ENCODE measurements around the gene REXO5.

The REXO5 gene

GRCh38 chr16:20818929-20819585 is 12.7 kb downstream of the REXO5 start:
- H3K27me3 ChIP-seq (ENCODE audit: insufficient read depth, low read length, poor library complexity), result no peaks in the 10 kb centered on the region
- H3K36me3 ChIP-seq (ENCODE audit: control insufficient read depth, insufficient read depth, low read length), result no peaks in the 10 kb centered on the region
- H3K79me1 ChIP-seq (ENCODE audit: low read length), result no peaks in the 10 kb centered on the region
- H3K4me3 ChIP-seq (ENCODE audit: low read length), result no peak overlapping the region
- H2BK15ac ChIP-seq (replicated peaks; ENCODE audit: low read depth), result no peak overlapping the region
- no peak overlapping the region for H4K5ac ChIP-seq (ENCODE audit: low read length)
- no peak for DNase-seq
- H2BK120ac ChIP-seq (ENCODE audit: low read depth, low read length), result no peak overlapping the region
- H3K18ac ChIP-seq (ENCODE audit: low read length), result no peak overlapping the region
- H4K8ac ChIP-seq (ENCODE audit: low read depth, low read length), result no peak overlapping the region
- no peak overlapping the region for H3K56ac ChIP-seq (ENCODE audit: low read length)
- no peak overlapping the region for H3K23ac ChIP-seq (ENCODE audit: low read length)
- no CpG with 5 or more reads among the region's 4 CpGs for WGBS (ENCODE audit: extremely low coverage, insufficient coverage, low lambda C conversion rate)
- H3K79me2 ChIP-seq (ENCODE audit: control insufficient read depth, insufficient read depth, low read length), result no peaks in the 10 kb centered on the region
- no peak overlapping the region for H3K9ac ChIP-seq (ENCODE audit: low read length)
- H2AK5ac ChIP-seq (ENCODE audit: low read length), result no peak overlapping the region
- H3K4me2 ChIP-seq (ENCODE audit: low read length), result no peak overlapping the region
- no peak overlapping the region for H3K4ac ChIP-seq (ENCODE audit: low read depth, low read length)
- no peaks in the 10 kb centered on the region for H3K4me1 ChIP-seq (ENCODE audit: control insufficient read depth, low read depth, low read length)
- H2BK5ac ChIP-seq (ENCODE audit: low read length), result no peak overlapping the region
- no peak overlapping the region for H3K27ac ChIP-seq (ENCODE audit: low read depth, low read length)

- Histone ChIP-seq H3K23ac (ENCODE audit: low read length) (no peak overlapping the region), H3K79me2 (ENCODE audit: control insufficient read depth, insufficient read depth, low read length) (no peaks in the 10 kb centered on the region), H3K56ac (ENCODE audit: low read length) (no peak overlapping the region), H4K8ac (ENCODE audit: low read depth, low read length) (no peak overlapping the region), H3K4me1 (ENCODE audit: control insufficient read depth, low read depth, low read length) (no peaks in the 10 kb centered on the region), H2BK5ac (ENCODE audit: low read length) (no peak overlapping the region), H2BK15ac (replicated peaks; ENCODE audit: low read depth) (no peak overlapping the region), H3K4me2 (ENCODE audit: low read length) (no peak overlapping the region), H3K4me3 (ENCODE audit: low read length) (no peak overlapping the region), H3K27me3 (ENCODE audit: insufficient read depth, low read length, poor library complexity) (no peaks in the 10 kb centered on the region), H3K4ac (ENCODE audit: low read depth, low read length) (no peak overlapping the region), H2BK120ac (ENCODE audit: low read depth, low read length) (no peak overlapping the region), H3K18ac (ENCODE audit: low read length) (no peak overlapping the region), H4K5ac (ENCODE audit: low read length) (no peak overlapping the region), H2AK5ac (ENCODE audit: low read length) (no peak overlapping the region), H3K27ac (ENCODE audit: low read depth, low read length) (no peak overlapping the region), H3K36me3 (ENCODE audit: control insufficient read depth, insufficient read depth, low read length) (no peaks in the 10 kb centered on the region), H3K9ac (ENCODE audit: low read length) (no peak overlapping the region), H3K79me1 (ENCODE audit: low read length) (no peaks in the 10 kb centered on the region)
- WGBS (ENCODE audit: extremely low coverage, insufficient coverage, low lambda C conversion rate), result no CpG with 5 or more reads among the region's 4 CpGs
- DNase-seq, result no peak
Observed at GRCh38 chr16:20821682-20822081, 15.4 kb downstream of the REXO5 start.

- Histone ChIP-seq H3K56ac (ENCODE audit: low read length) (no peak overlapping the region), H3K27ac (ENCODE audit: low read depth, low read length) (no peak overlapping the region), H3K79me1 (ENCODE audit: low read length) (no peaks in the 10 kb centered on the region), H2AK5ac (ENCODE audit: low read length) (no peak overlapping the region), H4K5ac (ENCODE audit: low read length) (no peak overlapping the region), H3K36me3 (ENCODE audit: control insufficient read depth, insufficient read depth, low read length) (no peaks in the 10 kb centered on the region), H3K27me3 (ENCODE audit: insufficient read depth, low read length, poor library complexity) (no peaks in the 10 kb centered on the region), H4K8ac (ENCODE audit: low read depth, low read length) (no peak overlapping the region), H3K4ac (ENCODE audit: low read depth, low read length) (no peak overlapping the region), H2BK15ac (replicated peaks; ENCODE audit: low read depth) (no peak overlapping the region), H3K4me2 (ENCODE audit: low read length) (no peak overlapping the region), H3K4me1 (ENCODE audit: control insufficient read depth, low read depth, low read length) (no peaks in the 10 kb centered on the region), H3K18ac (ENCODE audit: low read length) (no peak overlapping the region), H3K9ac (ENCODE audit: low read length) (no peak overlapping the region), H2BK5ac (ENCODE audit: low read length) (no peak overlapping the region), H3K23ac (ENCODE audit: low read length) (no peak overlapping the region), H3K79me2 (ENCODE audit: control insufficient read depth, insufficient read depth, low read length) (no peaks in the 10 kb centered on the region), H3K4me3 (ENCODE audit: low read length) (no peak overlapping the region), H2BK120ac (ENCODE audit: low read depth, low read length) (no peak overlapping the region)
- no peak for DNase-seq
- 100% methylated on average over 1 of the region's 3 CpGs for WGBS (ENCODE audit: extremely low coverage, insufficient coverage, low lambda C conversion rate)
Observed at GRCh38 chr16:20822521-20823325, 16.4 kb downstream of the REXO5 start.

- no peak overlapping the region for H3K4me2 ChIP-seq (ENCODE audit: low read length)
- no peak overlapping the region for H3K4ac ChIP-seq (ENCODE audit: low read depth, low read length)
- WGBS (ENCODE audit: extremely low coverage, insufficient coverage, low lambda C conversion rate), result no CpG with 5 or more reads among the region's 3 CpGs
- no peak overlapping the region for H4K8ac ChIP-seq (ENCODE audit: low read depth, low read length)
- no peaks in the 10 kb centered on the region for H3K36me3 ChIP-seq (ENCODE audit: control insufficient read depth, insufficient read depth, low read length)
- H4K5ac ChIP-seq (ENCODE audit: low read length), result no peak overlapping the region
- H3K9ac ChIP-seq (ENCODE audit: low read length), result no peak overlapping the region
- no peak overlapping the region for H3K4me3 ChIP-seq (ENCODE audit: low read length)
- DNase-seq, result no peak
- H2BK120ac ChIP-seq (ENCODE audit: low read depth, low read length), result no peak overlapping the region
- H2BK5ac ChIP-seq (ENCODE audit: low read length), result no peak overlapping the region
- no peak overlapping the region for H3K56ac ChIP-seq (ENCODE audit: low read length)
- H3K18ac ChIP-seq (ENCODE audit: low read length), result no peak overlapping the region
- H3K23ac ChIP-seq (ENCODE audit: low read length), result no peak overlapping the region
- H3K4me1 ChIP-seq (ENCODE audit: control insufficient read depth, low read depth, low read length), result no peaks in the 10 kb centered on the region
- H2BK15ac ChIP-seq (replicated peaks; ENCODE audit: low read depth), result no peak overlapping the region
- no peaks in the 10 kb centered on the region for H3K79me2 ChIP-seq (ENCODE audit: control insufficient read depth, insufficient read depth, low read length)
- H3K27ac ChIP-seq (ENCODE audit: low read depth, low read length), result no peak overlapping the region
- no peak overlapping the region for H2AK5ac ChIP-seq (ENCODE audit: low read length)
- H3K79me1 ChIP-seq (ENCODE audit: low read length), result no peaks in the 10 kb centered on the region
- no peaks in the 10 kb centered on the region for H3K27me3 ChIP-seq (ENCODE audit: insufficient read depth, low read length, poor library complexity)
Observed at GRCh38 chr16:20826039-20826566, 19.8 kb downstream of the REXO5 start.

DNA sequence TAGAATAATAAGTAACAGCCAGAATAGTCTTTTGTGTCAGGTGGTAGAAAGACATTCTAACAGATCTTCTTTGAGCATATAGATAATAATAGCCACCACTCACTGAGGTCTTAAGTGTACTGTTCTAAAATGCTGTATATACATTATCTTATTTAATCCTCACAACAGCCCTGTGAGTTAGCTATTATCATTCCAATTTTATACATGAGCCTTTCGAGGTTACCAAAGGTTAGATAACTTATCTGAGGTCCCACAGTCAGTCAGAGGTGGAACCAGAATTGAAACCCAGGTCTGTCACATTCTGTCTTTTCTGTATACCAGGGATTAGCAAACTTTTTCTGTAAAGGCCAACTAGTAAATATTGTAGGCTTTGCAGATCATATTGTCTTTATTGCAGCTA is 23.2 kb downstream of the REXO5 start:
- H4K5ac ChIP-seq (ENCODE audit: low read length), result no peak overlapping the region
- no peak overlapping the region for H3K4ac ChIP-seq (ENCODE audit: low read depth, low read length)
- no CpG with 5 or more reads among the region's 1 CpG for WGBS (ENCODE audit: extremely low coverage, insufficient coverage, low lambda C conversion rate)
- no peaks in the 10 kb centered on the region for H3K36me3 ChIP-seq (ENCODE audit: control insufficient read depth, insufficient read depth, low read length)
- H3K79me2 ChIP-seq (ENCODE audit: control insufficient read depth, insufficient read depth, low read length), result no peaks in the 10 kb centered on the region
- H3K4me2 ChIP-seq (ENCODE audit: low read length), result no peak overlapping the region
- no peak overlapping the region for H2BK5ac ChIP-seq (ENCODE audit: low read length)
- no peak overlapping the region for H3K9ac ChIP-seq (ENCODE audit: low read length)
- no peak overlapping the region for H3K18ac ChIP-seq (ENCODE audit: low read length)
- no peak overlapping the region for H3K23ac ChIP-seq (ENCODE audit: low read length)
- H3K4me3 ChIP-seq (ENCODE audit: low read length), result no peak overlapping the region
- no peak overlapping the region for H2BK120ac ChIP-seq (ENCODE audit: low read depth, low read length)
- H3K79me1 ChIP-seq (ENCODE audit: low read length), result no peaks in the 10 kb centered on the region
- H3K27ac ChIP-seq (ENCODE audit: low read depth, low read length), result no peak overlapping the region
- H3K27me3 ChIP-seq (ENCODE audit: insufficient read depth, low read length, poor library complexity), result no peaks in the 10 kb centered on the region
- no peak overlapping the region for H4K8ac ChIP-seq (ENCODE audit: low read depth, low read length)
- no peak overlapping the region for H2AK5ac ChIP-seq (ENCODE audit: low read length)
- H3K4me1 ChIP-seq (ENCODE audit: control insufficient read depth, low read depth, low read length), result no peaks in the 10 kb centered on the region
- H2BK15ac ChIP-seq (replicated peaks; ENCODE audit: low read depth), result no peak overlapping the region
- DNase-seq, result no peak
- H3K56ac ChIP-seq (ENCODE audit: low read length), result no peak overlapping the region
